ENCODE data around the gene DNAL1. TPM values are rescaled to one million over a fixed set of nuclear protein-coding genes. Genes with fewer than 3 reads are reported as not detected.
"Not testable (repeated sequence)": the region's sequence is repeated elsewhere in the genome, so short reads cannot be mapped to it uniquely, and the experiment has no call there.

Gene DNAL1
- total RNA-seq, 1 donor from 2014 or later: 23.0 TPM

- DNase-seq (ENCODE audit: low read depth): no peak
These were observed 7.0 kb upstream of the DNAL1 start for GRCh38 chr14:73637830-73638229.

- DNase-seq (ENCODE audit: low read depth): no peak
These were observed 3.9 kb upstream of the DNAL1 start for GRCh38 chr14:73640796-73641365.

GRCh38 chr14:73645248-73645610 lies 443 bp downstream of the DNAL1 start:
- no peak for DNase-seq (ENCODE audit: low read depth)

GRCh38 chr14:73651005-73651404 lies 6.2 kb downstream of the DNAL1 start:
- no peak for DNase-seq (ENCODE audit: low read depth)

DNA sequence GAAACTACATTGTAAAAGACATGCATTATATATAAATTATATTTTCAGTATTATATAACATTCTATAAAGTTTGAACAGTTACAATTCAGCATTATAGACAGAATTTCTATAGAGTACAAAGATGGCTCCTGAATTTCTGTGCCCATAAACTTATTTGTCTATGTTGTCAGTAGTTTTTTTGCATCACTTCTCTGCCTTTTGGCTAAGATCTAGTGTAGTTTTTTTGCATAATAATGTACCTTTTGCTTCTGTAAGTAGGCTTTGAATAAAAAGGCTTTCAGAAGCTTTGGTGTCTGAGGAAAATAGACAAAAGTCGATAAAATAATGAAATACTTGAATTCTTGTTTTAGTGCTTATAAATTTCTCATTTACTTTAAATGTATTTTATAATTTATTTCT lies 11.1 kb downstream of the DNAL1 start:
- no peak for DNase-seq (ENCODE audit: low read depth)

DNA sequence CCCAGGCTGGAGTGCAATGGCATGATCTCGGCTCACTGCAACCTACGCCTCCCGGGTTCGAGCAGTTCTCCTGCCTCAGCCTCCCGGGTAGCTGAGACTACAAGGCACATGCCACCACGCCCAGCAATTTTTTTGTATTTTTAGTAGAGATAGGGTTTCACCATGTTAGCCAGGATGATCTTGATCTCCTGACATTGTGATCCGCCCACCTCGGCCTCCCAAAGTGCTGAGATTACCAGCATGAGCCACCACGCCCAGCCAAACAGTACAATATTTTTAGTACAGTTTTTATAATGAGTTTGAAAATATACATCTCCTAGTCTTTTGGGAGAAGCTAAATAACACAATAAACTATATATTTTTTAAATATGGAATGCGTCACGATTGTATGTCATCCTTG lies 14.4 kb downstream of the DNAL1 start:
- DNase-seq (ENCODE audit: low read depth): not testable (repeated sequence)

- no peak for DNase-seq (ENCODE audit: low read depth)
These were observed 15.7 kb downstream of the DNAL1 start for GRCh38 chr14:73660511-73660910.

- DNase-seq (ENCODE audit: low read depth): peak; percentile 82
These were observed 17.1 kb downstream of the DNAL1 start for GRCh38 chr14:73661872-73662271.

DNA sequence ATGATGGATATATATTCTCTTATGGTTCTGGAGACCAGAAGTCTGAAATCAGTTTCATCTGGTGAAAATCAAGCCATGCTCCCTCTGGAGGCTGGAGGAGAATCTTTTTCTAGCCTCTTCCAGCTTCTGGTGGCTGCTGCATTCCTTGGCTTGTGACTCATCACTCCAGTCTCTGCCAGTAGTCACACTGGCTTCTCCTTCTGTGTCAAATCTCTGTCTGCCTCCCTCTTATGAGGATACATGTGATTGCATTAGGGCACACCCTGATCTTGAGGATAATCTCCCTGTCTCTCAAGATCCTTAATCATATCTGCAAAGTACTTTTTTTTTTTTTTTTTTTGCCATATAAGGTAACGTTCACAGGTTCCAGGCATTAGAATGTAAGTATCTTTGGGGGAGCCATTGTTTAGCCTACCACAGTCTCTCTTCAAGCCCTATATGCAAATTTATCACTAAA lies 17.7 kb downstream of the DNAL1 start:
- peak; percentile 98 for DNase-seq (ENCODE audit: low read depth)

- DNase-seq (ENCODE audit: low read depth): no peak
These were observed 18.9 kb downstream of the DNAL1 start for GRCh38 chr14:73663548-73664212.

GRCh38 chr14:73665130-73665529 lies 20.3 kb downstream of the DNAL1 start:
- DNase-seq (ENCODE audit: low read depth): no peak

GRCh38 chr14:73666583-73666982 lies 21.8 kb downstream of the DNAL1 start:
- no peak for DNase-seq (ENCODE audit: low read depth)

DNA sequence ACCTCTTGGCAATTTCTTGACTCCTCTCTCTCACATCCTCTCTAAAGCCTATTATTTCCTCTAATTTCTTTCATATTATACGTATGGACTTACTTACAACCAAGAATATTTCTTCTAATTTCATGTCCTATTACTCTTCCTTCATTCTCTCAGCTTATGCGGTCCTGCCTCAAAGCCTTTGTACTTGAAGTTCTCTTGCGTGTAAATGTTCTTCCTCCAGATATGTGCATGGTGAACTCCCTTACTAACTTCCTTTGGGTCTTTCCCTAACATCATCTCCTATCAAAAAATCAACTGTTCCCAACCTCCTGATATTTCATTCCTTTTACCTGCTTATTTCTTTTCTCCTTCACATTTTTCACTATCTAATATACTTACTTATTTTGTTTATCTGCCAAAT lies 23.1 kb downstream of the DNAL1 start:
- no peak for DNase-seq (ENCODE audit: low read depth)

- DNase-seq (ENCODE audit: low read depth): no peak
These were observed 30.2 kb downstream of the DNAL1 start for GRCh38 chr14:73674986-73675385.

- DNase-seq (ENCODE audit: low read depth): no peak
These were observed 33.9 kb downstream of the DNAL1 start for GRCh38 chr14:73678698-73679097.

GRCh38 chr14:73680821-73681220 lies 36.0 kb downstream of the DNAL1 start:
- no peak for DNase-seq (ENCODE audit: low read depth)

GRCh38 chr14:73684627-73685026 lies 39.8 kb downstream of the DNAL1 start:
- no peak for DNase-seq (ENCODE audit: low read depth)

DNA sequence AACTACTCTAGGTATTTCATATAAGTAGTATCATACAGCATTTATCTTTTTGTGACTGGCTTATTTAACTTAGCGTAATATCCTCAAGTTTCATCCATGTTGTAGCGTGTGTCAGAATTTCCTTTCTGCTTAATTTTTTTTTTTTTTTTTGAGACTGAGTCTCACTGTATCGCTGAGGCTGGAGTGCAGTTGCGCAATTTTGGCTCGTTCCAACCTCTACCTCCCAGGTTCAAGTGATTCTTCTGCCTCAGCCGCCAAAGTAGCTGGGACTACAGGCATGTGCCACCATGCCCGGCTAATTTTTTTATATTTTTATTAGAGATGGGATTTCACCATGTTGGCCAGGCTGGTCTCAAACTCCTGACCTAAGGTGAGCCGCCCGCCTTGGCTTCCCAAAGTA lies 40.5 kb downstream of the DNAL1 start:
- no peak for DNase-seq (ENCODE audit: low read depth)

GRCh38 chr14:73686901-73687300 lies 42.1 kb downstream of the DNAL1 start:
- DNase-seq (ENCODE audit: low read depth): no peak

GRCh38 chr14:73694083-73694482 lies 49.3 kb downstream of the DNAL1 start:
- no peak for DNase-seq (ENCODE audit: low read depth)

GRCh38 chr14:73695082-73695481 lies 50.3 kb downstream of the DNAL1 start:
- no peak for DNase-seq (ENCODE audit: low read depth)

DNA sequence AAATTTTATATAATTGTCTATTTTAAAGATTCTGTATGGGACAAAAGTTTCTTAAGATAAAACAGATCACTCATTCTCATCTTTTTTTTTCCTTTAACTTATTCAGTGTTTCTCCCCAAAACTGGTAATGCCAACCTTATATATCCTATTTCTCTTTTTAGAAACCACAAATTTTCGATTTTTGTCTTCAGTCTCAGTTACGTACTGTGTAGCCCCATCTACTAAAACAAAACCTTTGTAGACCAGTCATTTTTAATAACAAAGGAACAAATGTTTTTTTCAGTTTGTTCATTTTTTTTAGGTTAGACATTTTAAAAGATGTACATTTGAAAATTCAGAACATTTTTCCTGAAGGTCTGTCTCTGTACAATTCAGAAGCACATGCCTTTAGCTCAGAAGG lies 51.2 kb downstream of the DNAL1 start:
- no peak for DNase-seq (ENCODE audit: low read depth)

All from myocyte (in vitro differentiated cells).